GM21737 (cell line): ENCODE measurements around the gene PIK3IP1.

Experiments used
- ATAC-seq: cut with Tn5 transposase; IDR thresholded peaks from one replicate; pipeline ENCODE4 v1.9.1; 2021; ENCODE audit warnings: mild to moderate bottlenecking, moderate library complexity; ENCODE audit not compliant: unreplicated experiment

PIK3IP1 gene

DNA sequence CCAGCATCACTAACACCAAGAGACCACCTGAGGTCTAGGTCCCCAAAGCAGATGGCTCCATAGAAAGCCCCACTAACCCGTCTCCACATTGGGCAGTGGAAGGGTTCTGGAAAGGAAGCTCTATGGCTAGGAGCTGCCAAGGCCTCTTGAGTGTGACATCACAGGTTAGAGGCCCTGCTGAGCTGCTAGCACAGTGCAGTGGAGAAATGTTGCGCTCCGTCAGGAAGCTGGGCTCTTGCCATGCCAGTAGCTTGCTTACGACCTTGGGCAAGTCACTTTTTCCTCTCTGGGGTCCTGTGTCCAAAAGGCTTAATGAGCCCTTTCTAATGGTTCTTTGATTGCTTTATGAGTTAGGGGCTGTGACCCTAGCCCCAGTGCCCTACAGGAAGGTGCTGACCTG, 10.6 kb downstream of the PIK3IP1 start:
- no peak for ATAC-seq

DNA sequence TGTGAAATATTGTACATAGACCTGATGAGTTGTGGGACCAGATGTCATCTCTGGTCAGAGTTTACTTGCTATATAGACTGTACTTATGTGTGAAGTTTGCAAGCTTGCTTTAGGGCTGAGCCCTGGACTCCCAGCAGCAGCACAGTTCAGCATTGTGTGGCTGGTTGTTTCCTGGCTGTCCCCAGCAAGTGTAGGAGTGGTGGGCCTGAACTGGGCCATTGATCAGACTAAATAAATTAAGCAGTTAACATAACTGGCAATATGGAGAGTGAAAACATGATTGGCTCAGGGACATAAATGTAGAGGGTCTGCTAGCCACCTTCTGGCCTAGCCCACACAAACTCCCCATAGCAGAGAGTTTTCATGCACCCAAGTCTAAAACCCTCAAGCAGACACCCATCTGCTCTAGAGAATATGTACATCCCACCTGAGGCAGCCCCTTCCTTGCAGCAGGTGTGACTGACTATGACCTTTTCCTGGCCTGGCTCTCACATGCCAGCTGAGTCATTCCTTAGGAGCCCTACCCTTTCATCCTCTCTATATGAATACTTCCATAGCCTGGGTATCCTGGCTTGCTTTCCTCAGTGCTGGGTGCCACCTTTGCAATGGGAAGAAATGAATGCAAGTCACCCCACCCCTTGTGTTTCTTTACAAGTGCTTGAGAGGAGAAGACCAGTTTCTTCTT, 12.3 kb downstream of the PIK3IP1 start:
- no peak for ATAC-seq

- ATAC-seq = no peak
Observed at GRCh38 chr22:31279327-31279669, 13.0 kb downstream of the PIK3IP1 start.

- no peak for ATAC-seq
Observed at GRCh38 chr22:31278626-31279326, 13.5 kb downstream of the PIK3IP1 start.

DNA sequence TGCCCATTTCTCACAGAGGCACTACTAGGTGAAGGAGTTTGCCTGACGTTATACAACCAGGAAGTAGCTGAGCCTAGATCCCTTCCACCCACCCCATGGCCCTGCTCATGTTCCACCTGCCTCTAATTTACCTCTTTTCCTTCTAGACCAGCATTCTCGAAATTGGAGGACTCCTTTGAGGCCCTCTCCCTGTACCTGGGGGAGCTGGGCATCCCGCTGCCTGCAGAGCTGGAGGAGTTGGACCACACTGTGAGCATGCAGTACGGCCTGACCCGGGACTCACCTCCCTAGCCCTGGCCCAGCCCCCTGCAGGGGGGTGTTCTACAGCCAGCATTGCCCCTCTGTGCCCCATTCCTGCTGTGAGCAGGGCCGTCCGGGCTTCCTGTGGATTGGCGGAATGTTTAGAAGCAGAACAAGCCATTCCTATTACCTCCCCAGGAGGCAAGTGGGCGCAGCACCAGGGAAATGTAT, 14.1 kb downstream of the PIK3IP1 start:
- ATAC-seq = no peak

DNA sequence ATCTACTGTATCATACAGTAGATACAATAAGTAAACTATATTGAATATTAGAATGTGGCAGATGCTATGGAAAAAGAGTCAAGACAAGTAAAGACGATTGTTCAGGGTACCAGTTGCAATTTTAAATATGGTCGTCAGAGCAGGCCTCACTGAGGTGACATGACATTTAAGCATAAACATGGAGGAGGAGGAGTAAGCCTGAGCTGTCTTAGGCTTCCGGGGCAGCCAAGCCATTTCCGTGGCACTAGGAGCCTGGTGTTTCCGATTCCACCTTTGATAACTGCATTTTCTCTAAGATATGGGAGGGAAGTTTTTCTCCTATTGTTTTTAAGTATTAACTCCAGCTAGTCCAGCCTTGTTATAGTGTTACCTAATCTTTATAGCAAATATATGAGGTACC, 14.5 kb downstream of the PIK3IP1 start:
- ATAC-seq = no peak

GRCh38 chr22:31276426-31277167, 15.7 kb downstream of the PIK3IP1 start:
- ATAC-seq = no peak

GRCh38 chr22:31275576-31275975, 16.7 kb downstream of the PIK3IP1 start:
- no peak for ATAC-seq

DNA sequence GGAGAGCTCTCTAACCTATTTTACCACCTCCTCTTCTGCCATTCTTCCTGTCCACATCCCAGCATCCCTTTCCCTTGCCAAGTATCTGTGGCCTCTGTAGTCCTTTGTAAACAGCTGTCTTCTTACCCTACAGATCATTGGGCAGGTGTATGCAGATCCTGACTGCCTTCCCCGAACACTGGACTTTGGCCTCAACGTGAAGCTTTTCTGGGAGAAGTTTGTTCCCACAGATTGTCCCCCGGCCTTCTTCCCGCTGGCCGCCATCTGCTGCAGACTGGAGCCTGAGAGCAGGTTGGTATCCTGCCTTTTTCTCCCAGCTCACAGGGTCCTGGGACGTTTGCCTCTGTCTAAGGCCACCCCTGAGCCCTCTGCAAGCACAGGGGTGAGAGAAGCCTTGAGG, 17.3 kb downstream of the PIK3IP1 start:
- ATAC-seq = no peak

GRCh38 chr22:31274017-31274416, 18.3 kb downstream of the PIK3IP1 start:
- ATAC-seq = no peak

GRCh38 chr22:31272522-31273446, 19.5 kb downstream of the PIK3IP1 start:
- no peak for ATAC-seq

- ATAC-seq = no peak
Observed at GRCh38 chr22:31271485-31271884, 20.8 kb downstream of the PIK3IP1 start.

GRCh38 chr22:31271026-31271425, 21.3 kb downstream of the PIK3IP1 start:
- no peak for ATAC-seq

DNA sequence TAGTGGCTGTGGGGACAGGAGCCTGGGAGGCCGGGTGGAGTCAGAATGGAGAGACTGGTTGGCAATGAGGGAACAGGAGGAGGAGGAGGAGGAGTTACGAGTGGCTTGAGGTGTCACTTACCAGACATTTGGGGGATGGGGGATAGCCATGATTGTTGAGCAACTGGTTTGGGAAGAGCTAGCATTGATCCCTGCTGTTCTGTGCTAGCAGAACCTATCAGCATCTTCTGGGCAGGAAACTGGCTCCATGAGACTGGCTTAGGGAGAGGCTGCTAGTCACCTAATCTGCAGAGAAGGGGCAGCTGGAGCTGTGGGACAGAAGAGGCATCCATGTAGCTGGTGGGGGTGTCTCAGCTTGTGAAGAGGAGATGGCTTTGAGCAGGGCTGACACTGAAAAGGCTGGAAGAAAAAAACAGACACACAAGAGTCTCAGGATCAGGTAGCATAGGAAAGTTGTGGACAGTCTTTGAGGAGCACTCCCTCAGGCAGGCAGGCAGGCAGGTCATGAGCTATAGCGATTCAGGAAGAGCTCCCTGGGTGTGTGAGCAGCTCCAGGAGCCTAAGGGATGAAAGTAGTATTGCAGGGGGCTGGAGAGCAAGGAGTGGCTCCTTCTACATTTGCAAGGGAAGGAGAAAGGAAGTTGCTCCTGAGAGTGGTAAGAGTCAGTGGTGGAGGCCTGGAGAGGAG, 22.3 kb downstream of the PIK3IP1 start:
- no peak for ATAC-seq

GRCh38 chr22:31268281-31268680, 24.0 kb downstream of the PIK3IP1 start:
- ATAC-seq = no peak

- ATAC-seq = no peak
Observed at GRCh38 chr22:31263896-31264640, 28.2 kb downstream of the PIK3IP1 start.

DNA sequence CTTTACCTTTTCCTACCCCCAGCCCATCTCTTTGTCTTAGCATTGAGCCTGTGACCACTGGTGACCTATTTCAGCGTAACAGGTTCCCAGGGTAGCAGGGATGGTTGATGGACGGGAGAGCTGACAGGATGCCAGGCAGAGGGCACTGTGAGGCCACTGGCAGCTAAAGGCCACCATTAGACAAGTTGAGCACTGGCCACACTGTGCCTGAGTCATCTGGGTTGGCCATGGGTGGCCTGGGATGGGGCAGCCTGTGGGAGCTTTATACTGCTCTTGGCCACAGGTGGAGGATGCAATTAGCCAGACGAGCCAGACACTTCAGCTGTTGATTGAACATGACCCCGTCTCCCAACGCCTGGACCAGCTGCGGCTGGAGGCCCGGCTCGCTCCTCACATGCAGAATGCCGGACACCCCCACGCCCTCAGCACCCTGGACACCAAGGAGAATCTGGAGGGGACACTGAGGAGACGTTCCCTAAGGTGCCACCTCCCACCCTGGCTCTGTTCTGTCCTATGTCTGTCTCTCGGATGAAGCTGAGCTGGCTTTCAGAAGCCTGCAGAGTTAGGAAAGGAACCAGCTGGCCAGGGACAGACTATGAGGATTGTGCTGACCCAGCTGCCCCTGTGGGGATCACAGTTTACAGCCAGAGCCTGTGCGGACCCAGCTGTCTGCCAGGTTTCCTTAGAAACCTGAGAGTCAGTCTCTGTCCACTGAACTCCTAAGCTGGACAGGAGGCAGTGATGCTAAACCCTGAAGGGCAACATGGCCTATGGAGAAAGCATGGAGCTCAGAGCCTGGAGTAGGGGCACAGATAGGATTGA, 29.8 kb downstream of the PIK3IP1 start:
- no peak for ATAC-seq

DNA sequence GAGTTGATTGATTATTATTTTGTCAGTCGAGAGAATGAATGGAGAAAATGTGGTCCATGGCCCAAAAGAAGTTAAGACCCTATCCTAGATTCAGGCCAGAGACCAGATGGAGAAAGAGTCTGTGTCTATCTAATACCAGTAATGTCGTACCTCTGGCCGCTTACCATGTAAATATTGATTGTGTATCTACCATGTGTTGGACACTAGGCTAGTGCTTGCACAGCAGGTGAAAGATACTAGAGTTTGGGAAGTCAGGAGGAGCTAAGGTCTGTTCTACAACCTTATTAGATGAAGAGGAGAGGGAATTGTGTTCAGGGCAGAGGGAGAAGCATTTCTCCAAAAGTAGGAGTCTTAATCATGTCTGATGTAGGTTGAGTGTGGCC, 31.8 kb downstream of the PIK3IP1 start:
- ATAC-seq = no peak
